KG1 (cell line): ENCODE results near the gene PINLYP.
"Not testable (repeated sequence)": the region's sequence is repeated elsewhere in the genome, so short reads cannot be mapped to it uniquely, and the experiment has no call there.

Source experiments
- DNase-seq: peaks from one replicate; lab custom pipeline; 2025; lab: John Stamatoyannopoulos, UW

PINLYP gene

DNA sequence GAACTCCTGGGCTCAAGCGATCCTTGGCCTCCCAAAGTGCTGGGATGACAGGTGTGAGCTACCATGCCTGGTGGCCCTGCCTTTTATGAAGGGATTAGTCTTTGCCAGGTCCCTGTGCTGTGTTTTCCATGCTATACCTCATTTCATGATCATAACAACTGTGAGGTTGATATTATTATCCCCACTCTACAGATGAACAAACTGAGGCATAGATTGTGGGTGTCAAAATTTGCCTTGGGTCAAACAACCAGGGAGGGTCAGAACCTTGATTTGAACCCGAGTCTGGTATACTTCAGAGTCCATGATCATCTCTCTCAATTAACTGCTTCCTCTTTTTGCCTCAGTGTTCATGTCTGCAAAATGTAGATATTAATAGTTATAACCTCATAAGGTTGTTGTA lies 6.9 kb downstream of the PINLYP start:
- no peak for DNase-seq

DNA sequence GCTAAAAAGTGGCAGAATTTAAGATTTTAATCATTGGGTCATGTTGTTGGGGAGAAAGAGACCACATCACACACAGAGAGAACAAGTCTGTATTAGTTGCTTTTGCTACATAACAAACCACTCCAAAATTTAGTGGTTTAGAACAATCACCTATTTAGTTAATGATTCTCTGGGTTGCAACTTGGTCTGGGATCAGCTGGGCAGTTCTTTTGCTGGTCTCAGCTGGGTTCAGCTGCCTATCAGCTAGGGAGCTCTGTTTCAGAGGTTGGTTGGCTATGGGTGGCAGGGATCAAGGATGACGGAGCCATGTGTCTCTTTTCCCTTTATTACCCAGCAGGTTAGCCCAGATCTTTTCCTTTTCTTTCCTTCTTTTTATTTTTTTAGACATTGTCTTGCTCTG lies 8.9 kb downstream of the PINLYP start:
- no peak for DNase-seq

DNA sequence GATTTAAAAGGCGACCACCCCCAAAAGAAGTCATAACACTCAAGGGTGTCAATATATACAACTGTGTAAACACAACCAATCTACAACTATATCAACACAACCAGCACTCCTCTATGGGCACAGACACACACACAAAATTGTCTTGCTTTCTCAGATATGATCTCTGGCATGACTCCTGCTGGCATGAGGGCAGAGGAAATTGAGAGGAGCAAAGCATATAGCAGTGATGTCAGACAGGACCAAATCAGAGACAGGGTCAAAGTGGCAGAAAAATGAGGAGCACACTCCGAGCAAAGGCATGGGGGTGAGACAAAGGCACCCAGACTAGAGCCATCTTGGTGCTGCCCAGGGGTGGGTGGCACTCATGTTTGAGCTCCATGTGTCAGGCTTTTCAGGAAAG lies 10.7 kb downstream of the PINLYP start:
- DNase-seq = no peak

- DNase-seq = not testable (repeated sequence)
Measured at GRCh38 chr19:43587029-43587428, 11.4 kb downstream of the PINLYP start.

GRCh38 chr19:43589277-43589676 lies 13.7 kb downstream of the PINLYP start:
- no peak for DNase-seq

- DNase-seq = no peak
Measured at GRCh38 chr19:43589678-43590077, 14.1 kb downstream of the PINLYP start.

DNA sequence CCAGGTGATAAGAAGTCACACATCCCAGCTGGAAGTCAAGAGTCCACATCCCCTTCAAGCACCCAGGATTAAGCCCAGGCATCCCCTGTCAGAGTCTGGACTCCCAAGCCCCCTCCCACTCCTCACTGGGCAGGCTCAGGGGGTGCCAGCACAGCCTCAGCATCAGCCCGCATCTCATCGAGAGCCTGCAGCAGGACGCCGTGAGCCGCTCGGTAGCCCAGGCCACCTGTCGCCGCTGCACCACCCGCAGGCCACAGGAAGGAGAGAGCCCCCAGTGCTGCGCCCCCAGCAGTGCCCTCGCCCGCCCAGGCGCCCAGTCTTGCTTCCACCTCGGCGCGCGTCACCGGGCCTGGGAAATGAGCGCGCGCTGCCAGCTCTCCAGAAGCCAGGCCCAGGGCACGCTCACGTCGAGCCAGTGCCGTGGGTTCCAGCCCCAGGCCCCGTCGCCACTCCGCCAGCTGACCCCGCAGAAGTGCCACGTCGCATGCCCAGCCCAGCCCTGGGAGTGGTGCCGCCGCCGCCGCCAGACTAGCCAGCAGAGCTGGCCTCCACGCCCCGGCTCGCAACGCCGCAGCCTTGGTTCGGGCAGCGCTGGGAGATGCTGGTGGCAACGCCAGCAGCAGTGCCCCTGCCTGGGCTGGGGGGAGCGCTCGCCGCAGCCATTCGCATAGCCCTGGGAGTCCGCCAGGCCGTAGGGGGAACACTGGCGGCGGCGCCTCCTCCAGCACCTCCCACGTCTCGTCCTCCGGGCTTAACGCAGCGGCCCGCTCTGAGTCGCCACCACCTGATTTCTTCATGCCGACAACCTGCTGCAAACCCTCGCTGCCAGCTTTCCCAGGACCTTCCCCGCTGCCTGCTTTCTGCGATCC lies 16.5 kb downstream of the PINLYP start:
- DNase-seq = no peak

DNA sequence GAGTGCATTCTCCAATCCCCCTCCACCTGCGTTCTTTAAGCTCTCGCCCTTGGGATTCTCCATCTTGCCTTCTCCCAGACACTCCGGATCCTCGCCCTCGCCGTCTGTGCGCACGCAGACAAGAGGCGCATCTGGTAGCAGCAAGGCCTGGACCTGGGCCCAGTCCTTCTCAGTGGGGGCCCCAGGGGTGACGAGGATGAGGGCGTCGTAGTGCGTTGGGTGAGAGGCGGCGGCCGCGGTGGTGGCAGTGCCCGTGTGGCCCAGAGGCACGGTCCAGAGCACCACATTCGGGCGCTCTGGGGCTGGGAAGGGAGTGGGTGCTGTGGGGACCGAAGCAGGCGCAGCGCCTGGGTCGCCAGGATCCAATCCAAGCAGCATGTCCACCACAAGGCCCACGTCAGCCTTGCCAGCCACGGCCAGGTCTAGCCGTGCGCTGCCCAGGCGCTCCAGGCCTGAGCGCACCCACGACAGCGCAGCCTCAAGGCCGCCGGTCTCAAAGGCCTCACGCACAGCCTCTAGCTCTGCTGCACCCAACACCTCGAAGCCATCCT lies 17.3 kb downstream of the PINLYP start:
- no peak for DNase-seq

DNA sequence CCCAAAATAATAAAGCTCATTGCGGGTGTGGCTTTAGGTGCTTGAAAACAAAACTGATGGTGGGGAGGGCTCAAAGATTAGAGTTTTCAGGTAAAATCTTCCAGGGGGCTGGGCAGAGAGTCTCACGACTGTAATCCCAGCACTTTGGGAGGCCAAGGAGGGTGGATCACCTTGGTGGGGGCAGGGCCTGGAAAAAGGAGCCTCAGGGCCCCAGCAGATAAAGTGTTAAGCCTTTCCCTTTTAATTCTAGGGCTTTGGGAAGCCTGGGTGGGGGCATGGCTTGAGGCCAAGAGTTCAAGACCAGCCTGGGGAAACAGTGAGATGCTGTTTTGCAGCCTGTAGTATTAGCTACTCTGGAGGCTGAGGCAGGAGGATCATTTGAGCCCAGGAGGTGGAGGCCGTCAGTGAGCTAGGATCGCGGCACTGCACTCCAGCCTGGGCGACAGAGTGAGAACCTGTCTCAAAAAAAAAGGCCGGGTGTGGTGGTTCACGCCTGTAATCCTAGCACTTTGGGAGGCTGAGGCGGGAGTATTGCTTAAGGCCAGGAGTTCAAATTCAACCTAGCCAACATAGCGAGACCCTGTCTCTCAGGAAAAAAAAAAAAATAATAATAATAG lies 18.6 kb downstream of the PINLYP start:
- DNase-seq = no peak

DNA sequence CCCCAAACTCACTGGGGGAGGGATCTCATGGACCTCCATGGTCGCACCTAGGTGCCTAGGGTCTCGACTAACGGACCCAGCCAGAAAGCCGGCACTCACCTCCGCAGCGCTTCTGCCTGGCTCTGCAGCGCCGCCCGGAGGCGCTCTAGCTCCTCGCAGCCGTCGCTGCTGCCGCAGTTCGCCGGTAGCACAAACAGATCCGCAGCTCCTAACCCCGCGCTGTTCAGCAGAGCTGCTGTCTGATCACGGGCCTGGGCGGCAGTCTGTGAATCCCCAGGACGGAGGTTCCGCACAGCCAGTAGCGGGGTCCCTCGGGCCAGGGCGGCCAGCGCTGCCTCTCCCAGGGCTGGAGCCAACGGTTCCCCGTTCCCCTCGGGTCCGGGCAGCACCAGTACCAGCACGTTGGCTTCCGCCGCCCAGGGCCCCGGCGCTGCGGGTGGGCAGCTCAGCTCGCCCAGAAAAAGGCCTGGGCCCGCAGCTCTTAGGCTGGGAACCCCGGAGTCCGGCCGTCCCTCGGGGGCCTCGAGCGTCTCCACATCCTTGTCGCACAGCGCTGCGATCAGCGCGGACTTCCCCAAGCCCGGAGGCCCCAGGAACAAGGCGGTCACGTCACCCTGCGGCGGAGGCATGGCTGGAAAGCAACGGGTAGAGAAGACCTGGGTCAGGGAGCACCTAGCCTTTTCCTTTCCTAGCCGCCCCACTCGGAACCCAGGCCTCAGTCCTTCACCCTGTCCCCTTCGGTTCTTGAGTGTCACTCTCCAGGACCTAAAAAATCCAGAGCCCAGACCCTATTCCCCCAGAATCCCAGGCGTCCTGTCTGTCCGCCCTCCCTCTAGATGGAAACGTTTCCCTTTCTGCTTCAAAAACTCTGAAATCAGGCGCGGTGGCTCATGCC lies 19.4 kb downstream of the PINLYP start:
- peak; percentile 10 for DNase-seq

DNA sequence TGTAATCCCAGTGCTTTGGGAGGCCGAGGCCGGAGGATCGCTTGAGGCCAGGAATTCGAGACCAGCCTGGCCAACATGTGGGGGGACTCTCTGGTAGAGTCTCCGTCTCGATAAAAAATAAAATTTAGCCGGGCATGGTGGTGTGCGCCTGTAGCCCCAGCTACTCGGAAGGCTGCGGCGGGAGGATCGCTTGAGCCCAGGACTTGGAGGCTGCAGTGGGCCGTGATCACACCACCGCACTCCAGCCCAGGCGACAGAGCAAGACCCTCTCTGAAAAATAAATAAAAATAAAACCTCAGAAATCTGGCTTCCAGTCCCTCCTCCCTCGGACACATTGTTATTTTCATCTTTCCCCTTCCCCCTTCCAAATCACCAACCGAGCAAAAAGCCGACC lies 20.0 kb downstream of the PINLYP start:
- DNase-seq = no peak

DNA sequence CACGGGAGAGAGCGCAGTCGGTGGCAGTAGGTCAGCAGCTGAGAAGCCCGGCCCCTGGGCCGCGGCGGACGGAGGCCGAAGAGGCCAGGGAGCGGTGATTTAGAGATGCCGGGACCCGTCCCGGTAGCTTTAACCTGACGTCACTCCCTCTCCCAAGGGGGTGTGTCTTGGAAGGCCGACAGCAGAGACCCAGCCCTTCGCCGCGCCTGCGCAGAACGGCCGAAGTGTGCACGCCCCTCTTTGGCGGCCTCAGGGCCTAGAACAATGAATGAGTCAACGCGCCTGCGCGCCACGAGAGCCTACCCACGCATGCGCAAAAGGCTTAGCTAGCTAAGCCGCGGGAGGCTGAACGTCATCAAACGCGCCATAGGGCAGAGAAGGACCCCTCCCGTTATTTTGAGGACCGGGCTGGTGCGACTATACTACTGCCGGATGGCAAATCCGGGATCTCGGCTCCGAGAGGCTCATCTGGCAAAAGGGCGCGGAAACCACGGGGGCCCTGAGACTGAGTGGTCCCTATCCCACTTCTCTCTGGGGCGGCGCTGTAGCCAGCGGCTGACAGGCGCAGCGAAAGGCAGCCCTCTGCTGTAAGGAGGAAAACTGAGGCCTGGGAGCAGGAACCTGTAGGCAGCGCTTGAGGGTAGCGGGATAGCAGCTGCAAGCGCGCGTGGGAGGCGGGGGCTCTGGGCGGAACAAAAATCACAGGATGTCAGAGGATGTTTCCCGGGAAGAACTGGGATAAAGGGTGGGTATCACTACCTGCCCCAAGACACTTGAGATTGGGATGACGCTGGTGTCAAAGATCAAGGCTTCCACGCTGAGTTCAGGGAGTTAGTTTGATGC lies 20.6 kb downstream of the PINLYP start, which contains the start of the genes IRGQ and ZNF576:
Gene IRGQ (minus strand): TSS at position 136 of the 843 bp plus-strand sequence. CDS start 796 bp downstream, outside the sequence.
Gene ZNF576 (plus strand): TSS at position 597 of the 843 bp plus-strand sequence. CDS start 514 bp downstream, outside the sequence.
- peak; percentile 99 for DNase-seq

DNA sequence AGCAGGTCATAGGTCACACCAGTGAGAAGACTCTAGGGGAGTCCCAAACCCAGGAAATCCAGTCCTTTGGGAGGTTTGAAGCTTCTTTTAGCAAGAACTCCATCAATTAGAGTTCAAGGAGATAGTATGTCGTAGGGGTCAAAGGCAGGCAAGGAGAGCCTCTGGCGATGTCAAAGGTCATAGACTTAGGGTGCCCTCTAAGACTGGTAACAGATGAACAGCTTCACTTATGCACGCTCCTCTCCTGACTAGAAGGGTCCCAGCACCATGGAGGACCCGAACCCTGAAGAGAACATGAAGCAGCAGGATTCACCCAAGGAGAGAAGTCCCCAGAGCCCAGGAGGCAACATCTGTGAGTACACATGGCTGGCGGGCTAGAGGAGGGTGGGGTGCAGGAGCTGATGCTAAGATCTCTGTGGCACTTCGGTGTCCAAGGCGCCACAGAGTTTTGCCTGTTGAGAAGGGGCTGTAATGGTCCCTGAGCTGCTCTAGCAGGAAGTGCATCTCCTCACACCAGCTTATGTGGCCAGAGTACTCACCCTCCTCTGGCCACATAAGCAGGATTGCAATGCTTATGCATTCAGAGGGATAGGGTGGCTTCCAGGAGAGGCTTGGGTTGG lies 21.4 kb downstream of the PINLYP start:
- DNase-seq = no peak

DNA sequence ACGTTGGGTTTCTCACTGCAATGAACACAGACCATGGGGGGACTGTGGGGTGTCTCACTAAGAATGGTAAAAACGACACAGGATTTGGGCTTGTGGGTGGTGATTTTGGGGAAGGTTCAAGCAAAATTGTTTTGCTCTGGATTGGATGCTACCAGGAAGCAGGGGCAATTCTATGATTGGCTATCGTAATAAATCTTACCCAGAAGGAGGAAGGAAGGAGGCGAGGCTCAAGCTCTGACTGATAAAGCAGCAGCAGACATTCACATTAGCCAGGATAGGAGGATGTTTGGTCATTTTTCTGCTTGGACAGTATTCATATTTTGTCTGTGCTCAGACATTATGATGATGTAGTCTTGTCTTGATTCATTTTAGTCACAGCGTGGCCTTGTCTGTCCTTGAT lies 22.3 kb downstream of the PINLYP start:
- DNase-seq = no peak

DNA sequence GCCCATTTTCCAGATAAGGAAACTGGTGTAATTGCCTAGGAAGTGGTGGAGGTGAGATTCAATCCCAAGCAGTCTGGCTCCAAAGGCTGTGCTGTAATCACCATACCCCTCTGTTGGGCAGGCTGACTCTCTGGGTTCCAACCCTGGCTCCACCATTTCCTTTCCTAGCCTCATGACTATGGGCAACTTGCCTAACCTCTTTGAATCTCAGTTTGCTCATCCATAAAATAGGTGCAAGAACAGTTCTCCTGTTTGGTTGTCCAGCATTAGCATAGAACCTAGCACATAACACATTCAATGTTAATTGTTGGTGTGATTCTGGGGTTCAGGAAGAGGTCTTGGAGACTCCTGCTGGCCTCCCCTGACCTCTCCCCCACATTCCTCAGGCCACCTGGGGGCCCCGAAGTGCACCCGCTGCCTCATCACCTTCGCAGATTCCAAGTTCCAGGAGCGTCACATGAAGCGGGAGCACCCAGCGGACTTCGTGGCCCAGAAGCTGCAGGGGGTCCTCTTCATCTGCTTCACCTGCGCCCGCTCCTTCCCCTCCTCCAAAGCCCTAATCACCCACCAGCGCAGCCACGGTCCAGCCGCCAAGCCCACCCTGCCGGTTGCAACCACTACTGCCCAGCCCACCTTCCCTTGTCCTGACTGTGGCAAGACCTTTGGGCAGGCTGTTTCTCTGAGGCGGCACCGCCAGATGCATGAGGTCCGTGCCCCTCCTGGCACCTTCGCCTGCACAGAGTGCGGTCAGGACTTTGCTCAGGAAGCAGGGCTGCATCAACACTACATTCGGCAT lies 23.0 kb downstream of the PINLYP start:
- no peak for DNase-seq

- no peak for DNase-seq
Measured at GRCh38 chr19:43599635-43600295, 24.2 kb downstream of the PINLYP start.

- not testable (repeated sequence) for DNase-seq
Measured at GRCh38 chr19:43600326-43600725, 24.7 kb downstream of the PINLYP start.

DNA sequence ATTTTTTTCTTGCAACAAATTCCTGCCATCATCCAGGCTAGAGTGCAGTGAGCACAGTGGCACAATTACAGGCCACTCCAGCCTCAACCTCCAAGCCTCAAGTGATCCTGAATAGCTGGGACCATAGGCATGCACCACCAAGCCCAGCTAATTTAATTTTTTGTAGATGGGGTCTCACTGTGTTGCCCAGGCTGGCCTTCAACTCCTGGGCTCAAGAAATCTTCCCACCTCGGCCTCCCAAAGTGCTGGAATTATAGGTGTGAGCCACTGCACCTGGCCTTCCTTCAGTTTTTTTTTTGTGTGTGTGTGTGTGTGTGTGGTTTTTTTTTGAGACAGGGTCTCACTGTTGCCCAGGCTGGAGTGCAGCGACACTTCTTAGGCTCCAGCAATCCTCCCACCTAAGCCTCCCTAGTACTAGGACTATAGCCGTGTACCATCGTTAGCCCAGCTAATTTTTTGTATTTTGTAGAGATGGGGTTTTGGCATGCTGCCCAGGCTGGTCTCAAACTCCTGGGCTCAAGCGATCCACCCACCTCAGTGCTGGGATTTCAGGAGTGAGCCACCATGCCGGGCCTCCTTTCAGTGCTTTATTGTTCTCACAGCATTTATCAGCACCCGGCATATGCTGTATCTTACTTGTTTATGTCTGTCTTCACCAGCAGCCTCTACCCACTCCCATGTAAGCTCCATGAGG lies 30.4 kb downstream of the PINLYP start:
- no peak for DNase-seq
